Breast epithelium (tissue), 3 donors: Measurements from ENCODE around the gene SEMA4D.

Experiments used
- POLR2A ChIP-seq: fragments of 450-650 bp; IDR thresholded peaks from one replicate; pipeline ENCODE4 v1.6.1; 2016; ENCODE audit warnings: antibody characterized with exemption, mild to moderate bottlenecking, moderate library complexity
- TF ChIP-seq, protein P1 (sequence below), 3 donors: fragments of 450-650 bp; IDR thresholded peaks; one replicate each; pipeline ENCODE4 v1.5.1; 2016 to 2017; ENCODE audit warnings: antibody characterized with exemption in 3 of 3, mild to moderate bottlenecking in 3 of 3, moderate library complexity in 3 of 3

DNA sequence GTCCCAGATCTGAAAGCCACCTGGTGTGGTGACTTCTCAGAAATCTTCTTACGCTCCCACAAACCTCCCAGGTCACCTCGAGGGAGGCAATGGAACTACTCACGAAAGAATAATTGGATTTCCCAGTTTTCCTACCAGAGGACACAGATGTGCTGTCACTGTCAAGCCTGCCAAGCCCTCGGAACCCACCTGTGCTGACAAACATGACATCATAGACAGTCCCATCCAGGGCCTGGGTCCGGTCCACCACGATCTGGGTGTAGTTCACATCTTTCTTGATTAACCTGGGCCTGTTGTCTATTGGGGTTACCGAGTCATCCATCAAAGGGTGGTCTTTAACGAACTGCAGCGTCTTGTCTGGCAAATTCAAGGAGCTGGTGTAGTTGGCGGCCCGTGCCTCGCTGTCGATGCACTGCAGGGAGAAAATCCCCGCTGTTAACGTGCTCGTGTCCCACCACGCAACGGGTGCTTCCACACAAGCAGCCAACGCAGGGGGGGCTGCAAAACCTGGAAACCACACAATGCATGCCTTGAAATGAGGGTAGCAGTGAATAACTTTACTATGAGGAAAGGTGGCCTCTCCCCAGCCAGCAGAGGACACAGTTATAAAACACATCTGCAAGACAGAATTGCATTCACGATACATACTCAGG, 110.6 kb downstream of the SEMA4D start:
- TF ChIP-seq POLR2A, result no peak
- TF ChIP-seq, protein P1, sequence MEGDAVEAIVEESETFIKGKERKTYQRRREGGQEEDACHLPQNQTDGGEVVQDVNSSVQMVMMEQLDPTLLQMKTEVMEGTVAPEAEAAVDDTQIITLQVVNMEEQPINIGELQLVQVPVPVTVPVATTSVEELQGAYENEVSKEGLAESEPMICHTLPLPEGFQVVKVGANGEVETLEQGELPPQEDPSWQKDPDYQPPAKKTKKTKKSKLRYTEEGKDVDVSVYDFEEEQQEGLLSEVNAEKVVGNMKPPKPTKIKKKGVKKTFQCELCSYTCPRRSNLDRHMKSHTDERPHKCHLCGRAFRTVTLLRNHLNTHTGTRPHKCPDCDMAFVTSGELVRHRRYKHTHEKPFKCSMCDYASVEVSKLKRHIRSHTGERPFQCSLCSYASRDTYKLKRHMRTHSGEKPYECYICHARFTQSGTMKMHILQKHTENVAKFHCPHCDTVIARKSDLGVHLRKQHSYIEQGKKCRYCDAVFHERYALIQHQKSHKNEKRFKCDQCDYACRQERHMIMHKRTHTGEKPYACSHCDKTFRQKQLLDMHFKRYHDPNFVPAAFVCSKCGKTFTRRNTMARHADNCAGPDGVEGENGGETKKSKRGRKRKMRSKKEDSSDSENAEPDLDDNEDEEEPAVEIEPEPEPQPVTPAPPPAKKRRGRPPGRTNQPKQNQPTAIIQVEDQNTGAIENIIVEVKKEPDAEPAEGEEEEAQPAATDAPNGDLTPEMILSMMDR (IDR thresholded peaks at IDR 0.05), result no peak
